Measurements from ENCODE around the gene ARHGEF19. TPM values are rescaled to one million over a fixed set of nuclear protein-coding genes. Genes with fewer than 3 reads are reported as not detected.
"Not testable (repeated sequence)": the region's sequence is repeated elsewhere in the genome, so short reads cannot be mapped to it uniquely, and the experiment has no call there.

ARHGEF19 gene
- total RNA-seq, 1 donor: 6.5 TPM

DNA sequence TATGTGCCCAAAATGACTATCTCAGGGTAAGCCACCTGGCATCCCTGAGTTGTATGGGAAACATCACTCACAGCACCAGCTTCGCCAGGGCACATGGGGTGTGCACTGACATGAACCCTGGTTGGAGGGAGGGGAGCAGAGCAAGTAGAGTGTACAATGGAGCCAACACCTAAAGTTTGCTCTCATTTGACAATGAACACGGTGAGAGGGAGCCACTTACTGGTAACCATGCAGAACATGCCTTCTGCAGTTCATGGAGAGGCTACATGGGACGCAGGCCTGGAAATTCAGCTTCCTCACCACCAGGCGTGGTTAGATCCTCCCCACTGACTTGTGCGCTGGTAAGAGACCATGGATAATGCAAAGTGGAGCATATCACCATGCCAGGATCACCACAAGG is 34.5 kb upstream of the ARHGEF19 start:
- H3K36me3 ChIP-seq (ENCODE audit: insufficient read depth, low read length): peaks cover 13% of the 10 kb centered on the region
- no peaks in the 10 kb centered on the region for H3K79me2 ChIP-seq (ENCODE audit: insufficient read depth, low read length)
- H3K9me3 ChIP-seq (ENCODE audit: low read depth, low read length): no peaks in the 10 kb centered on the region
- no peak overlapping the region for H3K4me3 ChIP-seq (ENCODE audit: insufficient read depth, low read length)
- H4K20me1 ChIP-seq (ENCODE audit: insufficient read depth, low read length): peaks cover 25% of the 10 kb centered on the region
- H3K4me2 ChIP-seq (ENCODE audit: insufficient read depth, low read length): no peak overlapping the region
- no peak for TF ChIP-seq CTCF (IDR thresholded peaks at IDR 0.05; ENCODE audit: extremely low read depth, low read depth, low read length)
- DNase-seq (ENCODE audit: insufficient read length, low spot score, missing footprints): no peak
- H3K27me3 ChIP-seq (ENCODE audit: insufficient read depth, low read length): no peaks in the 10 kb centered on the region
- H3K4me1 ChIP-seq (ENCODE audit: insufficient read depth, low read length): peaks cover 28% of the 10 kb centered on the region
- H3K27ac ChIP-seq (ENCODE audit: low read depth, low read length): no peak overlapping the region
- H2AFZ ChIP-seq (ENCODE audit: low read length): no peak overlapping the region

- Histone ChIP-seq H3K4me1 (ENCODE audit: insufficient read depth, low read length) (peaks cover 28% of the 10 kb centered on the region), H4K20me1 (ENCODE audit: insufficient read depth, low read length) (peaks cover 25% of the 10 kb centered on the region)
- not testable (repeated sequence) for H3K36me3 ChIP-seq (ENCODE audit: insufficient read depth, low read length); H3K4me3 ChIP-seq (ENCODE audit: insufficient read depth, low read length); H3K27me3 ChIP-seq (ENCODE audit: insufficient read depth, low read length); H3K27ac ChIP-seq (ENCODE audit: low read depth, low read length); H3K79me2 ChIP-seq (ENCODE audit: insufficient read depth, low read length); H2AFZ ChIP-seq (ENCODE audit: low read length); H3K4me2 ChIP-seq (ENCODE audit: insufficient read depth, low read length); DNase-seq (ENCODE audit: insufficient read length, low spot score, missing footprints); H3K9me3 ChIP-seq (ENCODE audit: low read depth, low read length)
These were observed 33.8 kb upstream of the ARHGEF19 start for GRCh38 chr1:16246239-16246638.

GRCh38 chr1:16245476-16246196 is 33.2 kb upstream of the ARHGEF19 start:
- no peak overlapping the region for H3K4me2 ChIP-seq (ENCODE audit: insufficient read depth, low read length)
- no peak for TF ChIP-seq CTCF (IDR thresholded peaks at IDR 0.05; ENCODE audit: extremely low read depth, low read depth, low read length)
- no peak overlapping the region for H3K27ac ChIP-seq (ENCODE audit: low read depth, low read length)
- H3K9me3 ChIP-seq (ENCODE audit: low read depth, low read length): no peaks in the 10 kb centered on the region
- H3K4me1 ChIP-seq (ENCODE audit: insufficient read depth, low read length): peaks cover 28% of the 10 kb centered on the region
- peaks cover 5% of the 10 kb centered on the region for H3K36me3 ChIP-seq (ENCODE audit: insufficient read depth, low read length)
- H3K79me2 ChIP-seq (ENCODE audit: insufficient read depth, low read length): no peaks in the 10 kb centered on the region
- H4K20me1 ChIP-seq (ENCODE audit: insufficient read depth, low read length): peaks cover 25% of the 10 kb centered on the region
- no peak overlapping the region for H3K4me3 ChIP-seq (ENCODE audit: insufficient read depth, low read length)
- DNase-seq (ENCODE audit: insufficient read length, low spot score, missing footprints): no peak
- H3K27me3 ChIP-seq (ENCODE audit: insufficient read depth, low read length): no peaks in the 10 kb centered on the region
- no peak overlapping the region for H2AFZ ChIP-seq (ENCODE audit: low read length)

DNA sequence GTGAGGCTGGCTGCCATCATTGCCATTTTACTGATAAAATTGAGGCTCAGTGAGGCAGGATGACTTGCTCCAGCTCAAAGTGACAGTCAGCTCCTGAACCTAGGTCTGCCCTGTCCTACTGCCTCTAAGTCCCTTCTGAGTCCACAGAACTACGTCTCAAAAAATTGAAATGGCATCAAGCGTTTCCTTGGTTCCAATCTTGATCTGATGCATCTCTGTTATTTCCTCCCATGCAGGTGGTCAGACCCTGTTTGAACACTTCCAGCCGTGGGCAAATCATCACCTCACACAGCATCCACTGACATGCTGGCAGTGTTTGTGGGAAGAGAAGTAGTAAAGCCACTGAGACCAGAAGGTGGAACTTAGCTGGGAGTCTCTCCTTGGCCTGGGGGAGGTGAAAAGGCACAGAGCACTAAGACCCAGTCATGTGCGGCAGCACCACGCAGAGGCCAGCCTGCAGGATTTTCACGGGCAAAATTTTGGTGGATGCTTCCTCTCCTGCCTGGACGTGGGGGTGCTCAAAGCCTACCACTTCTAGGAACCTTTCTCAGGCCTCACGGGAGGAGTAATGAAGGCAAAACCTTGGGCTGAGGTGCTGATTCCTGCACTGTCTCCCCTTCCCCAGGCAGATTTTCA is 32.3 kb upstream of the ARHGEF19 start:
- Histone ChIP-seq H2AFZ (ENCODE audit: low read length) (no peak overlapping the region), H3K4me1 (ENCODE audit: insufficient read depth, low read length) (peaks cover 21% of the 10 kb centered on the region), H3K36me3 (ENCODE audit: insufficient read depth, low read length) (peaks cover 5% of the 10 kb centered on the region), H3K4me2 (ENCODE audit: insufficient read depth, low read length) (no peak overlapping the region), H3K27ac (ENCODE audit: low read depth, low read length) (no peak overlapping the region), H3K9me3 (ENCODE audit: low read depth, low read length) (no peaks in the 10 kb centered on the region), H3K27me3 (ENCODE audit: insufficient read depth, low read length) (no peaks in the 10 kb centered on the region), H4K20me1 (ENCODE audit: insufficient read depth, low read length) (peaks cover 22% of the 10 kb centered on the region), H3K79me2 (ENCODE audit: insufficient read depth, low read length) (no peaks in the 10 kb centered on the region), H3K4me3 (ENCODE audit: insufficient read depth, low read length) (no peak overlapping the region)
- no peak for DNase-seq (ENCODE audit: insufficient read length, low spot score, missing footprints)
- TF ChIP-seq CTCF (IDR thresholded peaks at IDR 0.05; ENCODE audit: extremely low read depth, low read depth, low read length): no peak

Data from osteoblast (primary cell).